ENCODE measurements around the gene LYPLA2. TPM values are rescaled to one million over a fixed set of nuclear protein-coding genes. Genes with fewer than 3 reads are reported as not detected.

The LYPLA2 gene
- total RNA-seq, 1 donor from 2014 or later: 44.2 TPM

DNA sequence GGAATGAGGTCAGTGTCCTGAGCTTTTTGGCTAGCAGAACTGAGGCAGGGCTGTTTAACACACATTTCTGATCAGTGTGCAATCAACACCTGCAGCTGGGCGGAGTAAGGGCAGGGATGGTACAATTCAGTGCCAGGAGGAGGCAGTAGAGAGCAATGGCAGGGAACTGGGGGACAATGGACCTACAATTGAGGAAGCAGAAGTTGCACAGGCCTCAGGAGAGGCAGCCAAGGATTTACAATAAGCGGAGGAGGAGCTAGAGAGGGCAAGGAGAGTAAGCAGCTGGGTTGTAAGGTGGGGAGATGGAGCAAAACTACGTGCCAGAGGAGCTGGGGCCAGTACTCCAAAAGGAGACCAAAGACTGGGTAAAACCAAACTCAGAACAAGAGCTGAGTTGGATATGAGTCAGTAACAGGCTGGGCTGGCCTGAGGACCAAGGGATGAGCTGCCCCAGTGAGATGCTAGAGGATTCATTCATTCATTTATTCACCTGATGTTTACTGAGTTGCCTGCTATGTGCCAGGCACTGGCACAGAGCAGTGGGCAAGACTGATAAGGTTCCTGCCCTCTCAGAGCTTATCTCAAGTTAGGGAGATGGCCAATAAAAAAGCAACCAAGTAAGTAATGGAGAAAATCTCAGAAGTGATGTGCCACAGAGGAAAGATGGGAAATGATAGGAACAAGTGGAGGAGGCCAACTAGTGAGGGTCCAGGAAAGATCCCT is 20.0 kb downstream of the LYPLA2 start:
- intact Hi-C loops (cut with DNase I): no loop called here
- H3K36me3 ChIP-seq: peaks cover 71% of the 10 kb centered on the region
- peak; percentile 73 for DNase-seq

DNA sequence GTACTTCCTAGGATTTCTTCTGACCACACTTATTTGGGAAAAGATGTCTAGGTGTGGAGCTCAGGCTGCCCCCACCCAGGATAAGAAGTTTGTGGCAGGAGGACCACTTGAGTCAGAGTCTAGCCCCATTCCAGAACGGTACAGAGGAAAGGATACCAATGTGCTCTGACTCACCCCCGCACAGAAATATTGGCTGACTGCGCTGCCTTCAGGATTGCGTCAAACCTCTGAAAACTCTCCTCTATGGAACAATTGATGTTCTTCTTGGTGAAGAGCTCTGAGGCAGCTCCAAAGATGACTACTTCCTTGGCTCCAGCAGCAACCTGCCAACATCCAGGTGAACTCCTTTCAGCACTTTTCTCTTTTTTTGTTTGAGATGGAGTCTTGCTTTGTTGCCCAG is 23.1 kb downstream of the LYPLA2 start:
- DNase-seq: no peak
- no peak overlapping the region for H3K4me3 ChIP-seq
- H3K9me3 ChIP-seq: no peaks in the 10 kb centered on the region
- H3K27ac ChIP-seq: no peak overlapping the region
- peaks cover 13% of the 10 kb centered on the region for H3K4me1 ChIP-seq
- TF ChIP-seq, protein P1, sequence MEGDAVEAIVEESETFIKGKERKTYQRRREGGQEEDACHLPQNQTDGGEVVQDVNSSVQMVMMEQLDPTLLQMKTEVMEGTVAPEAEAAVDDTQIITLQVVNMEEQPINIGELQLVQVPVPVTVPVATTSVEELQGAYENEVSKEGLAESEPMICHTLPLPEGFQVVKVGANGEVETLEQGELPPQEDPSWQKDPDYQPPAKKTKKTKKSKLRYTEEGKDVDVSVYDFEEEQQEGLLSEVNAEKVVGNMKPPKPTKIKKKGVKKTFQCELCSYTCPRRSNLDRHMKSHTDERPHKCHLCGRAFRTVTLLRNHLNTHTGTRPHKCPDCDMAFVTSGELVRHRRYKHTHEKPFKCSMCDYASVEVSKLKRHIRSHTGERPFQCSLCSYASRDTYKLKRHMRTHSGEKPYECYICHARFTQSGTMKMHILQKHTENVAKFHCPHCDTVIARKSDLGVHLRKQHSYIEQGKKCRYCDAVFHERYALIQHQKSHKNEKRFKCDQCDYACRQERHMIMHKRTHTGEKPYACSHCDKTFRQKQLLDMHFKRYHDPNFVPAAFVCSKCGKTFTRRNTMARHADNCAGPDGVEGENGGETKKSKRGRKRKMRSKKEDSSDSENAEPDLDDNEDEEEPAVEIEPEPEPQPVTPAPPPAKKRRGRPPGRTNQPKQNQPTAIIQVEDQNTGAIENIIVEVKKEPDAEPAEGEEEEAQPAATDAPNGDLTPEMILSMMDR (IDR thresholded peaks at IDR 0.05): no peak
- ATAC-seq: no peak
- H3K36me3 ChIP-seq: peaks cover 81% of the 10 kb centered on the region
- no peaks in the 10 kb centered on the region for H3K27me3 ChIP-seq (ENCODE audit: low read depth)
- intact Hi-C loops (cut with DNase I): no loop called here

More for the DNA sequence above, 20.0 kb downstream of the LYPLA2 start:
- H3K27ac ChIP-seq: no peak overlapping the region
- TF ChIP-seq, protein P1 (IDR thresholded peaks at IDR 0.05): peak; percentile 65
- H3K4me1 ChIP-seq: peaks cover 13% of the 10 kb centered on the region
- no peak overlapping the region for H3K4me3 ChIP-seq
- ATAC-seq: peak; percentile 87 to 90
- H3K9me3 ChIP-seq: no peaks in the 10 kb centered on the region
- H3K27me3 ChIP-seq (ENCODE audit: low read depth): no peaks in the 10 kb centered on the region

DNA sequence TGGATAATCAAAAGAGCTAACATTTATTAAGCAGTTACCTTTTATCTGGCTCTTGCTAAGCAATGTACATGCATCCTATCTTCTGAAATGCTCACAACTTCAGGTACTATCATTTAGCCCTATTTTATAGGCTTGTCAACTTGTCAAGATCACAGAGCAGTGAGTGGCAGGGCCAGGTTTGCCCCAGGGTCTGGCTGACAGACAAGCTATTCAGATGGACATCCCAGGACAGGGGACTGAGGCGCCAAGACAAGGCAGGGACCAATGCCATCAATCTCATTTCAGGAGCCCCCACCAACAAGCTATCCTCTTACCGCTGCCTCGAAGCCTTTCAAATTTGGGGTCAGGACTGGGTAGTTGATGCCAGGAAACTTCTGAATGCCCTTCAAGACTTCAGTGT is 25.4 kb downstream of the LYPLA2 start:
- intact Hi-C loops (cut with DNase I): no loop called here
- Histone ChIP-seq H3K27me3 (ENCODE audit: low read depth) (no peaks in the 10 kb centered on the region), H3K9me3 (no peaks in the 10 kb centered on the region), H3K27ac (no peak overlapping the region), H3K4me1 (no peaks in the 10 kb centered on the region), H3K36me3 (peaks cover 91% of the 10 kb centered on the region), H3K4me3 (no peak overlapping the region)
- TF ChIP-seq, protein P1 (IDR thresholded peaks at IDR 0.05): no peak
- no peak for DNase-seq
- no peak for ATAC-seq

DNA sequence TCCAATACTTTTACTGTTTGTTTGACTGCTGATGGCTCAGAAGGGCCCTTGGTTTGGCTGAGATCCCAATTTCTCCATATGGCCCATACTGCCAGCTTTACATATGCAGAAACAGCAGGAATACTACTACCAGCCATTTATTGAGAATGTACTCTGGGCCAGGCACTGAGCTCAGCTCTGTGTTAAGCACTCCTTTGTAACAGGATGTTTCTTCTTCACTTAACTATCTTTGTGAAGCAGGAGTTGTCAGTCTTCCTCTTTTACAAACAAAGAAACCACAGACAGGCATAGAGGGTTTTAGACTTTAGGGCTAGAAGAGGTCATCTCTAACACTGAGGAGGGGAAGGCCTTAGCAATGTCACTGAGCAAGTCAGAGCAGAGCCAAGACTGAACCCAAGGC is 26.0 kb downstream of the LYPLA2 start:
- TF ChIP-seq, protein P1 (IDR thresholded peaks at IDR 0.05): no peak
- H3K4me3 ChIP-seq: no peak overlapping the region
- no peaks in the 10 kb centered on the region for H3K4me1 ChIP-seq
- intact Hi-C loops (cut with DNase I): no loop called here
- ATAC-seq (no peak), DNase-seq (no peak)
- no peaks in the 10 kb centered on the region for H3K9me3 ChIP-seq
- H3K36me3 ChIP-seq: peaks cover 86% of the 10 kb centered on the region
- no peak overlapping the region for H3K27ac ChIP-seq
- H3K27me3 ChIP-seq (ENCODE audit: low read depth): no peaks in the 10 kb centered on the region

DNA sequence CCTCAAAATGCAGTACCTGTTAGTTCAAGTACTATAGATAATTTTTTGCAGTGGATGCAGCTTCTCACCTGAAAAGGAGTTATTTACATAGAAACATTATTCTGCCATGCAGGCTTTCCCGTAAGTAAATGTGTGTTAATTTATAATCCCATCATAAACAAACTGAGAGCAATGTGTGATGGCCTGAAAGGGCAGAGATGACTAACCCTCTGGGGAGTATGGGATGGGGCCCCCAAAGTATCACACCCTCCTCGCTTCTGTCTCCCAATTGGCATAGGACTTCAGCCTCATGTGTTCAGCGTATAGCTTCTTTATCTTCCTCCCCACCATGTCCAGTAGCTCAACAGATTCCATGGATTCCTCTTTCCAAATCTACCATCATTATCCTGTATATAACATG is 26.7 kb downstream of the LYPLA2 start:
- intact Hi-C loops (cut with DNase I): no loop called here
- H3K36me3 ChIP-seq: peaks cover 79% of the 10 kb centered on the region
- H3K27me3 ChIP-seq (ENCODE audit: low read depth): no peaks in the 10 kb centered on the region
- no peak for ATAC-seq
- TF ChIP-seq, protein P1 (IDR thresholded peaks at IDR 0.05): no peak
- no peak overlapping the region for H3K4me3 ChIP-seq
- no peak for DNase-seq
- H3K9me3 ChIP-seq: no peaks in the 10 kb centered on the region
- no peaks in the 10 kb centered on the region for H3K4me1 ChIP-seq
- no peak overlapping the region for H3K27ac ChIP-seq
